COLO829 (cell line): Measurements from ENCODE around the gene CAVIN4.
A peak's percentile ranks its signal among the peaks of the same experiment; 100 is the strongest.

Experiments used
- DNase-seq: peaks from one replicate; pipeline ENCODE4 v3.0.0; 2012; ENCODE audit warnings: low spot score

The CAVIN4 gene, protein sequence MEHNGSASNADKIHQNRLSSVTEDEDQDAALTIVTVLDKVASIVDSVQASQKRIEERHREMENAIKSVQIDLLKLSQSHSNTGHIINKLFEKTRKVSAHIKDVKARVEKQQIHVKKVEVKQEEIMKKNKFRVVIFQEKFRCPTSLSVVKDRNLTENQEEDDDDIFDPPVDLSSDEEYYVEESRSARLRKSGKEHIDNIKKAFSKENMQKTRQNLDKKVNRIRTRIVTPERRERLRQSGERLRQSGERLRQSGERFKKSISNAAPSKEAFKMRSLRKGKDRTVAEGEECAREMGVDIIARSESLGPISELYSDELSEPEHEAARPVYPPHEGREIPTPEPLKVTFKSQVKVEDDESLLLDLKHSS

DNA sequence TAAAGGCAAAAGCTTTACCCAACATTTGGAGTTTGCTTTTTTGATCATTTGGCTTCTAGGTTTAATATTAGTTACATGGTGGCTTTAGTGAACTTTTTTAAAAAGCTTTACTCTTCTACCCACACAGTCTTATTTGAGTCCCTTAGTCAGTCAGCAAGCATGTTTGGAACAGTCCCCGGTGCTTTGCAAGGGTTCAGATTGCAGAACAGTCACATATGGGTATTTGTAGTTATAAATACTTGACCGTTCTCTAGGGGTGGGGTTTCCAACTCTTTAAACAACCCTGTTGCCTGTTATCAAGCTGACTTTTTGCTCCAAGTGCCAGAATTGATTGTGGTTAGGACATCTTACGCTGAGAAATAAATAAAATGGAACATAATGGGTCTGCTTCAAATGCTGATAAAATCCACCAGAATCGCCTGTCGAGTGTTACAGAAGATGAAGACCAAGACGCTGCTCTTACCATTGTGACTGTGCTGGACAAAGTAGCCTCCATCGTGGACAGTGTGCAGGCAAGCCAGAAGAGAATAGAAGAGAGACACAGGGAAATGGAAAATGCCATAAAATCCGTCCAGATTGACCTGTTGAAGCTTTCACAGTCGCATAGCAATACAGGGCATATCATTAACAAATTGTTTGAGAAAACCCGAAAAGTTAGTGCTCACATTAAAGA is at the start of gene CAVIN4:
Gene CAVIN4 (plus strand): TSS at position 304 of the 673 bp plus-strand sequence. CDS start 65 bp downstream, at position 369.
- no peak for DNase-seq

DNA sequence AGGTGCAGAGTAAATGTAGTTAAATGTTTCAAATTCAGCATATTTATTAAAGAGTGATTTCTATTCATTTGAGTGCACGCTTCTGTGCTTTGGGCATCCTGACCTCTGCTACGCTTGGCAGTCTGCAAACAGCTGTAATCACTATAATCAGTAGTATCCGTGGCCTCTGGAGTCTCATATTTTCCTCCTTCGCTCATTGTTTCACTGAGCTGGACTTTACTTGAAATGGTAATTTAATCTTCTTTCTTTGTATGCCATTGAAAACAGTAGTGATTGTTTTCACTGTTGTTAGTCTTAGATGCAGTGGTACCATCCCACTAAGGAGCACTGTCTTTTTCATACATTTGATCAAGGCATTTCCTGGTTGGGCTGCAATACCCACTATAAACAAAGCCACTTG is 43.5 kb upstream of the CAVIN4 start:
- DNase-seq, result peak; percentile 49

- no peak for DNase-seq
Measured at GRCh38 chr9:100540327-100540726, 37.6 kb upstream of the CAVIN4 start.

- no peak for DNase-seq
Measured at GRCh38 chr9:100549048-100549447, 28.8 kb upstream of the CAVIN4 start.

DNA sequence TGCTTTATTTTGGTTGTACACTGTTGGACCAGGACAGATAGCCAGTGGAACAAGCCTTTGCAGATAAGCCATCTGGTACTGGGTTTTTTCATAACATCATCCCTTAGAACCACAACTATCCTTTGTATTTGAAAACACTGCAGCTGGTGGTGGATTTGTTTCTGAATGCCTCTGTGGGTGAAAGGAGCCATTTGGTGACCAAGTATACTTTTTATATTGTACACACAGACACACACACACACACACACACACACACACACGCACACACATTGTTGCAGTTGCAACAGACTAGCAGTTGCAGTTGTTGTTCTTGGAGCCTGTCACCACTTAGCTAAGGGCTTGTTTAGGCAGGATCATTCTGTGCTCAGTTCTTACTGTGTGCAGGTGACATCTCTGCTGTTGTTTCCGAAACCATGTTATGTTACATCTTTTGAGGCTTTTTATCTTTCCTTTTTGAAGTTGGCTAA is 22.9 kb upstream of the CAVIN4 start:
- no peak for DNase-seq

GRCh38 chr9:100555471-100555870 is 22.4 kb upstream of the CAVIN4 start:
- DNase-seq, result no peak

DNA sequence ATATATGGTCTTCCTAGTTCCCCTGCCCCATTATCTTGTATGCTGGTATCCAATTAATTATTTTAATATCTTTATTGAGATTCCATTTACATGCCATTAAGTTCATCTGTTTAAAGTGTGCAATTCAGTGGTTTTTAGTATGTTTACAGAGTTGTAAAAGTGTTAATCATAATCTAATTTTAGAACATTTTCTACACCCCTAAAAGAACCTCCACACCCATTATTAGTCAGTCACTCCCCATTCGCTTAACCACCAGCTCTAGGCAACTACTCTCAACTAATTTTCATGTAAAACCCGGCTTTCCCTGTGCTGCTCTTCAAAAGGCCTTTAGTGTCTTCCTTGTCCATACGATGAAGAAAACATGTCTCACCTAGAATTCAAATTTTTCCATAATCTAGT is 20.8 kb upstream of the CAVIN4 start:
- DNase-seq, result no peak

DNA sequence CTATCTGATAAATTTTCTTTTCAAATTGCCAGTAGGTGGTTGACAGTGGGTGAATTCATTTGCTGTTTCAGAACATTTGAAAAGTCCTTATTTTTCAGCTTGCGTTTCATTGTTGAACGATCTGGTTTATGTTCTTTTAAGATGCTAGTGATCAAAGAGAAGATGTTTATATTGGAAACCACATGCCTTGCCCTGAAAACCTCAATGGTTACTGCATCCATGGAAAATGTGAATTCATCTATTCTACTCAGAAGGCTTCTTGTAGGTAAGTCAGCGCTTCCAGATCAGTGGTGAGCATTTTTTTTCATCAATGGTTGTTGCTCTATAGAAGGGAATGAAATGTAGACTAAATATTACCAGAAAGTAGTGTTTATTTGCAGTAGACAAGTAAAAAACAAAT is 16.6 kb upstream of the CAVIN4 start:
- no peak for DNase-seq

GRCh38 chr9:100567856-100568255 is 10.0 kb upstream of the CAVIN4 start:
- no peak for DNase-seq

GRCh38 chr9:100573655-100574260 is 4.1 kb upstream of the CAVIN4 start:
- DNase-seq, result no peak

DNA sequence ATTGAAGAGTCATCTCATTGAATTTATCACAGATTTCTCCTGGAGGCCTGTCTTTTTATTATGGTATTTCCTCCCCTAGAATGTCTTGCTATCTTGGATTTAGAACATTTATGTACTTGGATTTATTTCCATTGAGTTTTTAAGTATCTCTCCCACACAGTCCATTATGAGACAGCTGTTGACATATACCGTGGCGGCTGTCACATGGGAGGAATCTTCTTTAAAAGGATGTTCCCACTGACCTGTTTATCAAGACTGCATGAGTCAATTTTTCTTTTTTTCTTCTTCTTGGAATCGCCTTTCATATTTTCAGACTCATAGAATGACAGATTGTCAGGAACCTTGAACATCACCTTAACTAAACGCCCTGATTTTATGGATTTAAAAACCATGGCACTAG is 2.9 kb upstream of the CAVIN4 start:
- no peak for DNase-seq

DNA sequence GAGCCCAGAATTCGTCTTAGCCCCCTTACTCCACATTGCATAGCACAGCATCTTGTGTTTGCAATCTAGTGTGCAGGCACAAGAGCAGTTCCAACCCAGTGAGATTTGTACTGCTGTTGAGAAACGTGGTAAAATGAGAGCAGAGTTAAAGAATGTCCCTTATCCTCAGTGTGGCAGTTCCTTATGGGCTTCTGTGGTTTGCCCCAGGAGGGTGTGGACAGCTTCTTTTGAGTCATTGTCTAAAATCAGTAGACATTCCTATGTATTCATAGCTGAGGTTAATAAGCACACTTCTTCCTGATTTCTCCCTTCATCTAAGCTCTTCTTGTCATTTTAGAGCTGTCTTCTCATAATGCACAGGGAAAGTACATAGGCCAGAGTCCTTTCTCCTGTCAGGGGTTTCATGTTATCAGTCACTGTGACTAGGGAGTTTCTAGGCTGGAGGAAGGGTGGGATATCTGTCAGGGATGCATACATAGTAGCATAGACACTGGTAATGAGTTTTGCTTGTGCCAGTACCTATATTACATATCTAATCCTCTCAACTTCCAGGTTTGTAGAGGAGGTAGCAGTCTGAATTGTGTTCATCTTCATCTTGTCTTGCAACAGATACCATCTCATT is 2.0 kb upstream of the CAVIN4 start:
- DNase-seq, result no peak

- peak; percentile 13 for DNase-seq
Measured at GRCh38 chr9:100578610-100579009, 731 bp downstream of the CAVIN4 start.

GRCh38 chr9:100579665-100580064 is 1.8 kb downstream of the CAVIN4 start:
- no peak for DNase-seq

- DNase-seq, result no peak
Measured at GRCh38 chr9:100580257-100580656, 2.4 kb downstream of the CAVIN4 start.

DNA sequence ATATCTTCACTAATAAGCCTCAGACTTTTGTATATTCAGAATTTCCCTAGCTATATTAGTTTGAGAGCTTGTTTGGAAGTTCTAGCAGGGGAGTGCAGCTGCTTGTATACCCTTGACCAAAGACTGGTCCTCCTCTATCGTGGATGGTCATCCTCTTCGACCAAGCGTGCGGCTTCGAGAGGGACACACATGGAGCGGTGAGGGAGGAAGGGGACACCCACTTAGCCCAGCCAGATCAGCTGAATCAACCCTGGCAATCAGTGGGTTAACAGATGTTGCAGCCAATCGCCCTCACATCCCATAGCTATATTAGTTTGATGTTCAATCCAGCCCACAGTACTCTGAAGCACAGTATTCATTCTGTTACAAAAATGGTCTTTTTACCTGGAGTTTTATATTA is 3.2 kb downstream of the CAVIN4 start:
- no peak for DNase-seq

- DNase-seq, result no peak
Measured at GRCh38 chr9:100581661-100582060, 3.8 kb downstream of the CAVIN4 start.

- no peak for DNase-seq
Measured at GRCh38 chr9:100583014-100583802, 5.3 kb downstream of the CAVIN4 start.

- no peak for DNase-seq
Measured at GRCh38 chr9:100584951-100585350, 7.1 kb downstream of the CAVIN4 start.

DNA sequence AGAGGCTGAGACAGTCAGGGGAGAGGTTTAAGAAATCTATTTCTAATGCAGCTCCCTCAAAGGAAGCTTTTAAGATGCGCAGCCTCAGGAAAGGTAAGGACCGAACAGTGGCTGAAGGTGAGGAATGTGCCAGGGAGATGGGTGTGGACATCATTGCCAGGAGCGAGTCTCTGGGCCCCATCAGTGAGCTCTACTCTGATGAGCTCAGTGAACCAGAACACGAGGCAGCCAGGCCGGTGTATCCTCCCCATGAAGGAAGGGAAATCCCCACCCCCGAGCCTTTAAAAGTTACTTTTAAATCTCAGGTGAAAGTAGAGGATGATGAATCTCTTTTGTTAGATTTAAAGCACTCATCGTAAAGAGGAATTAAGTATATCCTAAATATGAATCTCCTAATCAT is 8.2 kb downstream of the CAVIN4 start:
- no peak for DNase-seq

- no peak for DNase-seq
Measured at GRCh38 chr9:100587375-100587774, 9.5 kb downstream of the CAVIN4 start.

GRCh38 chr9:100589582-100589981 is 11.7 kb downstream of the CAVIN4 start:
- no peak for DNase-seq
